ENCODE results near the gene NFASC.

DNA sequence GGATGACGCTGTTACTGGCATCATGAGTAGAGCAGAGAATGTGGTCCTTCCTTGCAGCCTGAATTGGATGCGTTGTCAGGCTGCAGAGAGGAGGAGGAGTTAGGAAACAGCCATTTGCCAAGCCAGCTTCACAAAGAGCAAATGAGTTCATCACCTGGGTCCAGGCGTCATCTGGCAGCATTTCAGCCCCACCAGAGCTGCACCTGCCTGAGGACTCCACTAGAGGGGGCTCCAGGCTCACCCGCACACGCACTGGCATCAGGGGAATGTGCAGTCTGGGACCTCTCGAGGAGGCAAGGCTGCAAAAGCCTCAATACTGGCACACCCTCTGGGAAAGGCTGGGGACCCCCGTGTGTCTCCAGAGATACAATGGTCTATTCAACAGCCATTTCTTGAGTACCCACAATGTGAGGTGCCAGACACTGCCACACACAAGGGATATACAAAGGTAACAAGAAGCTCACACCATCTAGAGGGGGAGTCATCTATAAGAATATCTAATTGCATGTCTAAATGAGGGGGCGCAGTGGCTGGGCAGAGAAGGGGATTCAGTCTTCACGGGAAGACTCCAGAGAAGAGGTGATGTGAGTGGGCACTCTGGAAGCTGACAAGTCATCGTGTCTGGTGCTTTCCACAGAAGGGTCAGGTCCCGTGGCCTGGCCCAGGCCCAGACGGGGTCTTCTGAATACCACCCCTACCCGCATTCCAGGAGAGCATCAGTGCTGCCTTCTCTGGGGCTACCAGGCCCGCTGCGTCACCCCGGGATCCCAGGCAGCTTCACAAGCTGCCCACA is 118.8 kb downstream of the NFASC start:
- TF ChIP-seq CTCF (IDR thresholded peaks at IDR 0.05) (peak; percentile 79 to 96 (median 88)), POLR2A (IDR thresholded peaks at IDR 0.05) (no peak)
